ENCODE measurements around the gene LDLRAP1. TPM values are rescaled to one million over a fixed set of nuclear protein-coding genes. Genes with fewer than 3 reads are reported as not detected.

The LDLRAP1 gene
- total and polyA plus RNA-seq, 2 of the 4 experiments (the other 2 are of a cell fraction): 4.5 to 14.4 TPM

GRCh38 chr1:25520446-25521061, 22.9 kb upstream of the LDLRAP1 start:
- peak; percentile 57; the same call in 1 of the 2 replicates for ATAC-seq (ENCODE audit: low read depth)
- peak overlapping the region; percentile 76 for H2AFZ ChIP-seq (replicated peaks; ENCODE audit: low read length, poor library complexity)
- no peak overlapping the region for H3K56ac ChIP-seq (ENCODE audit: extremely low read depth, insufficient read depth, low read length)
- no peak overlapping the region for H2AK9ac ChIP-seq (replicated peaks; ENCODE audit: low read depth, low read length, poor library complexity)
- H3K4me2 ChIP-seq (ENCODE audit: low read depth, low read length): no peak overlapping the region
- H3K4me1 ChIP-seq (ENCODE audit: control insufficient read depth, insufficient read depth, low read length): no peaks in the 10 kb centered on the region; the same call in 1 of the 2 replicates
- peak overlapping the region; percentile 59; the same call in 1 of the 2 replicates for H3K4ac ChIP-seq (ENCODE audit: low read depth, low read length)
- in situ Hi-C loops (cut with MboI; ENCODE audit: low sequenced_read_pairs): loop anchor here (10.0 to 25.0 kb wide), 2 partner anchors 108 to 236 kb away; partner anchors contain the start of gene RHCE
- no peak overlapping the region for H3K18ac ChIP-seq (ENCODE audit: low read depth, low read length)
- H4K91ac ChIP-seq (ENCODE audit: insufficient read depth, low read depth, low read length): no peak overlapping the region
- no TSS peak for BruUV-seq (replicated peaks)
- H3K4me3 ChIP-seq (ENCODE audit: insufficient read depth, low read depth, low read length): no peak overlapping the region
- peak overlapping the region in 1 of 2 experiments; percentile 78; a peak in 1 of 4 replicates for H4K8ac ChIP-seq (ENCODE audit: low read depth in 2 of 2, low read length in 2 of 2)
- H2BK15ac ChIP-seq (ENCODE audit: low read depth, low read length): no peak overlapping the region
- no peak overlapping the region for H2BK5ac ChIP-seq (ENCODE audit: low read depth, low read length, poor library complexity, severe bottlenecking)
- dilution Hi-C loops (cut with HindIII; ENCODE audit: low sequenced_read_pairs, unreplicated experiment): no loop called here
- peak; percentile 72 for TF ChIP-seq RAD21 (IDR thresholded peaks at IDR 0.05; ENCODE audit: low read length)
- TF ChIP-seq POLR2A (IDR thresholded peaks at IDR 0.05; ENCODE audit: low read depth, low read length): no peak
- TF ChIP-seq MAZ (IDR thresholded peaks at IDR 0.05; ENCODE audit: borderline replicate concordance, low read depth, low read length): no peak
- TF ChIP-seq CTCF (conservative IDR thresholded peaks at IDR 0.05; ENCODE audit: low read depth, low read length): peak; percentile 79
- no peak for TF ChIP-seq FOS (IDR thresholded peaks at IDR 0.05; ENCODE audit: low read depth, low read length)
- no peak for TF ChIP-seq CEBPB (IDR thresholded peaks at IDR 0.05; ENCODE audit: low read depth, low read length)
- TF ChIP-seq MAFK (IDR thresholded peaks at IDR 0.05; ENCODE audit: low read depth, low read length): no peak
- TF ChIP-seq MXI1 (IDR thresholded peaks at IDR 0.05; ENCODE audit: borderline replicate concordance, low read depth, low read length): no peak
- TF ChIP-seq SMC3 (IDR thresholded peaks at IDR 0.05; ENCODE audit: low read depth, low read length): peak; percentile 90
- TF ChIP-seq RFX5 (IDR thresholded peaks at IDR 0.05; ENCODE audit: low read depth, low read length): no peak
- no peak overlapping the region for H2BK20ac ChIP-seq (ENCODE audit: low read depth, low read length)
- peak; percentile 69 for DNase-seq
- peaks cover 6% of the 10 kb centered on the region; the same call in 1 of the 2 replicates for H3K9me1 ChIP-seq (ENCODE audit: insufficient read depth, low read length)
- no peak overlapping the region for H3K9ac ChIP-seq (ENCODE audit: low read depth, low read length)
- 0 out of 2 replicates have a peak overlapping the region, but pooled peaks have one; percentile 28 for H2BK120ac ChIP-seq (ENCODE audit: low read depth, low read length)
- 0% methylated on average over 2 of the region's 4 CpGs; no CpG with 5 or more reads in 1 of the 2 experiments for WGBS, 2 experiments (ENCODE audit: extremely low coverage in 2 of 2, insufficient read length in 1 of 2)
- intact Hi-C loops (cut with micrococcal nuclease): loop anchor here (5.0 to 10.0 kb wide), 4 partner anchors 88 to 278 kb away; partner anchors contain the start of gene MACO1
- no peaks in the 10 kb centered on the region for H3K79me1 ChIP-seq (ENCODE audit: low read depth in 1 of 2, low read length in 2 of 2)
- H3K23ac ChIP-seq (ENCODE audit: low read depth, low read length): no peak overlapping the region
- H3K36me3 ChIP-seq (ENCODE audit: control insufficient read depth, insufficient read depth, low read length): no peaks in the 10 kb centered on the region
- H3K27ac ChIP-seq (ENCODE audit: insufficient read depth, low read length): no peak overlapping the region
- peak overlapping the region; percentile 54; the same call in 1 of the 2 replicates for H3K14ac ChIP-seq (replicated peaks; ENCODE audit: low read depth, low read length)
- ChIA-PET CTCF (interaction anchor here (0.5 to 1.2 kb wide), 3 partner anchors 15 to 75 kb away, joined by 3 to 4 read pairs (median 4); no protein-coding TSS in a partner anchor), POLR2A (ENCODE audit: unreplicated experiment) (no interaction called here)
- peaks cover 20% of the 10 kb centered on the region for H3K27me3 ChIP-seq (ENCODE audit: control insufficient read depth, insufficient read depth, low read length)
- H3K9me3 ChIP-seq (ENCODE audit: control insufficient read depth, insufficient read depth, low read length): peaks cover 11% of the 10 kb centered on the region
- H4K5ac ChIP-seq (ENCODE audit: low read depth, low read length): no peak overlapping the region
- H4K20me1 ChIP-seq (ENCODE audit: insufficient read depth, low read length): no peaks in the 10 kb centered on the region
- H2AK5ac ChIP-seq (ENCODE audit: low read depth, low read length): 0 out of 2 replicates have a peak overlapping the region, but pooled peaks have one; percentile 7
